Hematopoietic multipotent progenitor cell treated with erythropoietin and hydrocortisone succinate and interleukin-3 and kit ligand, for 4 days (in vitro differentiated cells): ENCODE results near the gene GBE1.

ENCODE experiments used
- DNase-seq: peaks from one replicate; pipeline ENCODE4 v3.0.0-alpha.2; 2015

Gene GBE1

GRCh38 chr3:81602781-81603180, 158.7 kb downstream of the GBE1 start:
- DNase-seq = no peak

- no peak for DNase-seq
Observed at GRCh38 chr3:81601707-81602305, 159.6 kb downstream of the GBE1 start.

GRCh38 chr3:81592101-81592500, 169.3 kb downstream of the GBE1 start:
- no peak for DNase-seq

- DNase-seq = no peak
Observed at GRCh38 chr3:81585937-81586336, 175.5 kb downstream of the GBE1 start.

- peak; percentile 79 for DNase-seq
Observed at GRCh38 chr3:81585056-81585455, 176.4 kb downstream of the GBE1 start.

- peak; percentile 72 for DNase-seq
Observed at GRCh38 chr3:81581966-81582599, 179.4 kb downstream of the GBE1 start.

GRCh38 chr3:81580355-81580754, 181.1 kb downstream of the GBE1 start:
- no peak for DNase-seq

- no peak for DNase-seq
Observed at GRCh38 chr3:81579744-81580143, 181.7 kb downstream of the GBE1 start.

- DNase-seq = no peak
Observed at GRCh38 chr3:81572201-81572756, 189.2 kb downstream of the GBE1 start.

GRCh38 chr3:81568378-81568777, 193.1 kb downstream of the GBE1 start:
- DNase-seq = no peak

GRCh38 chr3:81565041-81565440, 196.4 kb downstream of the GBE1 start:
- DNase-seq = no peak

GRCh38 chr3:81558106-81558505, 203.3 kb downstream of the GBE1 start:
- DNase-seq = no peak

- DNase-seq = no peak
Observed at GRCh38 chr3:81554801-81555200, 206.6 kb downstream of the GBE1 start.

GRCh38 chr3:81554388-81554787, 207.1 kb downstream of the GBE1 start:
- peak; percentile 54 for DNase-seq

- DNase-seq = no peak
Observed at GRCh38 chr3:81550415-81550814, 211.0 kb downstream of the GBE1 start.

GRCh38 chr3:81549831-81550230, 211.6 kb downstream of the GBE1 start:
- no peak for DNase-seq

- DNase-seq = peak; percentile 66
Observed at GRCh38 chr3:81549388-81549787, 212.1 kb downstream of the GBE1 start.

GRCh38 chr3:81545572-81545971, 215.9 kb downstream of the GBE1 start:
- DNase-seq = no peak

- DNase-seq = no peak
Observed at GRCh38 chr3:81544385-81544784, 217.1 kb downstream of the GBE1 start.

GRCh38 chr3:81540787-81541186, 220.7 kb downstream of the GBE1 start:
- DNase-seq = no peak

GRCh38 chr3:81531846-81532245, 229.6 kb downstream of the GBE1 start:
- no peak for DNase-seq

GRCh38 chr3:81531263-81531662, 230.2 kb downstream of the GBE1 start:
- DNase-seq = no peak

- no peak for DNase-seq
Observed at GRCh38 chr3:81530180-81530939, 231.1 kb downstream of the GBE1 start.

GRCh38 chr3:81521855-81522254, 239.6 kb downstream of the GBE1 start:
- no peak for DNase-seq
